Endothelial cell of umbilical vein (primary cell): ENCODE results near the gene PDE10A. TPM values are rescaled to one million over a fixed set of nuclear protein-coding genes. Genes with fewer than 3 reads are reported as not detected.

Experiments
- BruUV-seq: library from RNA; stranded (reverse); fragments of 400-500 nt; replicated peaks from 2 replicates; lab custom pipeline; 2021; lab: Mats Ljungman, UMichigan
- CTCF ChIA-PET: fragments of 300-600, 350-600 bp; sonication (Branson Sonifier 250); formaldehyde crosslinking; loops from one replicate; lab custom pipeline; 2021; ENCODE audit warnings: antibody characterized with exemption, inconsistent platforms; lab: Charles Lee
- POLR2A ChIA-PET: fragments of 300-600, 350-600 bp; sonication (Branson Sonifier 250); formaldehyde crosslinking; loops from one replicate; lab custom pipeline; 2021; ENCODE audit warnings: antibody characterized with exemption, inconsistent platforms; lab: Charles Lee
- DNase-seq: peaks from one replicate; pipeline ENCODE4 v3.0.0-alpha.2; 2011; ENCODE audit warnings: low read depth, low spot score
- FAIRE-seq: peaks from 2 replicates; lab custom pipeline; 2011; peaks lifted over from hg19 to GRCh38; lab: Jason Lieb, UNC
- H2AFZ ChIP-seq: 2 replicates; pipeline ENCODE4 v1.6.0; 2012; ENCODE audit warnings: low read depth, low read length, control low read depth, inconsistent platforms
- H3K27ac ChIP-seq: 2 replicates; pipeline ENCODE4 v1.5.1; 2011; ENCODE audit warnings: low read depth, mild to moderate bottlenecking, control low read depth, low read length, moderate library complexity; ENCODE audit not compliant: insufficient read depth
- H3K27me3 ChIP-seq, 2 experiments: 2 replicates each; pipeline versions ENCODE4 v1.6.0 to v1.6.1; 2011; ENCODE audit warnings: low read length in 2 of 2, mixed read lengths in 1 of 2; ENCODE audit not compliant: control insufficient read depth in 2 of 2, insufficient read depth in 2 of 2
- H3K36me3 ChIP-seq, 2 experiments: 2 replicates in 1 of 2; 3 replicates in 1 of 2; pipeline ENCODE4 v1.5.1; 2011; ENCODE audit warnings: low read length in 2 of 2, mild to moderate bottlenecking in 1 of 2, moderate library complexity in 1 of 2; ENCODE audit not compliant: control insufficient read depth in 2 of 2, insufficient read depth in 2 of 2; ENCODE audit errors: extremely low read depth in 1 of 2
- H3K4me1 ChIP-seq: 3 replicates; pipeline ENCODE4 v1.5.1; 2011; ENCODE audit warnings: mild to moderate bottlenecking, low read length; ENCODE audit not compliant: control insufficient read depth, insufficient read depth; ENCODE audit errors: extremely low read depth
- H3K4me2 ChIP-seq: 2 replicates; pipeline ENCODE4 v1.6.1; 2011; ENCODE audit warnings: low read length, control low read depth, mixed read lengths; ENCODE audit not compliant: insufficient read depth
- H3K4me3 ChIP-seq, 3 experiments: fragments of 200-600 bp in 1 of 3; sonication (generic), shearing (Covaris generic) in 1 of 3; replicated peaks in 1 of 3; 2 replicates each; pipeline ENCODE4 v1.5.1; 2011 to 2016; ENCODE audit warnings: control low read depth in 3 of 3, low read length in 3 of 3, mild to moderate bottlenecking in 2 of 3, inconsistent platforms in 1 of 3, low read depth in 1 of 3, moderate library complexity in 1 of 3; ENCODE audit not compliant: insufficient read depth in 1 of 3
- H3K79me2 ChIP-seq: 2 replicates; pipeline ENCODE4 v1.6.0; 2012; ENCODE audit warnings: low read length, inconsistent platforms; ENCODE audit not compliant: control insufficient read depth, insufficient read depth
- H3K9ac ChIP-seq: replicated peaks from 2 replicates; pipeline ENCODE3; 2011; ENCODE audit warnings: low read length, control low read depth; ENCODE audit not compliant: insufficient read depth; ENCODE audit errors: extremely low read depth
- H3K9me1 ChIP-seq: replicated peaks from 3 replicates; pipeline ENCODE4 v1.6.0; 2011; ENCODE audit warnings: mild to moderate bottlenecking, low read length; ENCODE audit not compliant: control insufficient read depth, insufficient read depth; ENCODE audit errors: extremely low read depth
- H3K9me3 ChIP-seq: replicated peaks from 2 replicates; pipeline ENCODE4 v1.5.1; 2012; ENCODE audit warnings: low read length, inconsistent platforms; ENCODE audit not compliant: control insufficient read depth, insufficient read depth
- H4K20me1 ChIP-seq: replicated peaks from 2 replicates; pipeline ENCODE3; 2011; ENCODE audit warnings: mild to moderate bottlenecking, low read length; ENCODE audit not compliant: control insufficient read depth, insufficient read depth; ENCODE audit errors: extremely low read depth
- CTCF ChIP-seq, 2 donors: IDR thresholded peaks; 1 replicate in 1 of 2; 2 replicates in 1 of 2; pipeline ENCODE4 v1.5.1; 2011; ENCODE audit warnings: low read length in 2 of 2, mild to moderate bottlenecking in 2 of 2, moderate library complexity in 2 of 2, control low read depth in 1 of 2, inconsistent platforms in 1 of 2, low read depth in 1 of 2; ENCODE audit not compliant: insufficient read depth in 1 of 2; ENCODE audit errors: extremely low read depth in 1 of 2
- EZH2 ChIP-seq: IDR thresholded peaks from 2 replicates; pipeline ENCODE4 v1.6.1; 2012; ENCODE audit warnings: borderline replicate concordance, low read depth, mild to moderate bottlenecking, moderate library complexity, low read length, inconsistent platforms; ENCODE audit not compliant: severe bottlenecking
- FOS ChIP-seq: IDR thresholded peaks from 2 replicates; pipeline ENCODE4 v1.6.1; 2011; ENCODE audit warnings: mild to moderate bottlenecking, low read length, moderate library complexity, borderline replicate concordance; ENCODE audit not compliant: insufficient read depth
- GATA2 ChIP-seq: IDR thresholded peaks from 2 replicates; pipeline ENCODE4 v1.7.0; 2011; ENCODE audit warnings: low read depth, mild to moderate bottlenecking, moderate library complexity, mixed read lengths, low read length; ENCODE audit not compliant: insufficient read length, insufficient read depth
- JUN ChIP-seq: IDR thresholded peaks from 2 replicates; pipeline ENCODE4 v1.6.1; 2011; ENCODE audit warnings: borderline replicate concordance, low read depth; ENCODE audit not compliant: insufficient read length, insufficient read depth
- MAX ChIP-seq: IDR thresholded peaks from 2 replicates; pipeline ENCODE4 v1.6.1; 2011; ENCODE audit not compliant: insufficient read depth, insufficient read length
- MYC ChIP-seq: IDR thresholded peaks from one replicate; pipeline ENCODE4 v1.6.1; 2011; ENCODE audit warnings: mild to moderate bottlenecking, low read depth, low read length
- POLR2A ChIP-seq: IDR thresholded peaks from 2 replicates; pipeline ENCODE4 v1.6.1; 2012; ENCODE audit warnings: low read depth, mild to moderate bottlenecking, control low read depth, low read length
- POLR2AphosphoS5 ChIP-seq: IDR thresholded peaks from 2 replicates; pipeline ENCODE4 v1.6.1; 2012; ENCODE audit warnings: low read depth, mild to moderate bottlenecking, control low read depth, low read length, moderate library complexity; ENCODE audit not compliant: insufficient read depth
- dilution Hi-C: fragments of 300-500 bp; cut with MboI; formaldehyde crosslinking; loops from one replicate; pipeline ENCODE4 v1.15.0; 2019; ENCODE audit warnings: low sequenced_read_pairs; ENCODE audit not compliant: extremely low pct_ligation_motif_present
- intact Hi-C: fragments of 100-400 bp; cut with micrococcal nuclease; formaldehyde crosslinking; loops from one replicate; pipeline ENCODE4 v1.10.0; 2022
- polyA plus RNA-seq, 4 experiments: library from polyadenylated mRNA; depleted of rRNA in 3 of 4; stranded (reverse) in 3 of 4; unstranded in 1 of 4; fragments of >200 nt; gene quantifications; 2 replicates each; pipeline versions ENCODE4 v1.2.1 to v1.2.3, GENCODE V29; 2011 to 2012; ENCODE audit warnings: missing spikeins in 1 of 4
- total RNA-seq: library from RNA; stranded (reverse); gene quantifications from 2 replicates; pipeline ENCODE4 v1.2.3, GENCODE V29; 2021

PDE10A gene
- total and polyA plus RNA-seq, 2 donors (not counting 3 experiments of a cell fraction or from before 2014, with no cell fraction given) = 0.86 to 2.9 TPM

- H3K79me2 ChIP-seq = no peaks in the 10 kb centered on the region
- ChIA-PET CTCF (no interaction called here), POLR2A (no interaction called here)
- H4K20me1 ChIP-seq = no peaks in the 10 kb centered on the region
- TF ChIP-seq EZH2 (no peak), GATA2 (no peak), POLR2AphosphoS5 (no peak), JUN (no peak)
- H2AFZ ChIP-seq = no peak overlapping the region
- dilution Hi-C loops = no loop called here
- FAIRE-seq (no peak), DNase-seq (no peak)
- intact Hi-C loops = no loop called here
- H3K9me1 ChIP-seq = no peaks in the 10 kb centered on the region
- H3K9me3 ChIP-seq = no peaks in the 10 kb centered on the region
- H3K9ac ChIP-seq = no peak overlapping the region
- H3K4me3 ChIP-seq = no peak overlapping the region
- no peaks in the 10 kb centered on the region for H3K4me1 ChIP-seq
- H3K36me3 ChIP-seq = no peaks in the 10 kb centered on the region
- no TSS peak for BruUV-seq
- H3K27me3 ChIP-seq = no peaks in the 10 kb centered on the region
- H3K27ac ChIP-seq = no peak overlapping the region
- no peak overlapping the region for H3K4me2 ChIP-seq
Observed at GRCh38 chr6:165545806-165546205, 117.2 kb downstream of the PDE10A start.

GRCh38 chr6:165543781-165544180, 119.3 kb downstream of the PDE10A start:
- Histone ChIP-seq H3K4me2 (no peak overlapping the region), H3K4me1 (no peaks in the 10 kb centered on the region), H3K79me2 (no peaks in the 10 kb centered on the region), H3K36me3 (no peaks in the 10 kb centered on the region), H3K27ac (no peak overlapping the region), H2AFZ (no peak overlapping the region), H3K27me3 (no peaks in the 10 kb centered on the region), H4K20me1 (no peaks in the 10 kb centered on the region), H3K9ac (no peak overlapping the region), H3K9me1 (no peaks in the 10 kb centered on the region), H3K4me3 (no peak overlapping the region), H3K9me3 (no peaks in the 10 kb centered on the region)
- no peak for DNase-seq
- ChIA-PET CTCF (no interaction called here), POLR2A (no interaction called here)
- intact Hi-C loops (no loop called here), dilution Hi-C loops (no loop called here)
- BruUV-seq = no TSS peak
- TF ChIP-seq MYC (no peak), POLR2A (no peak), POLR2AphosphoS5 (no peak), GATA2 (no peak), CTCF (IDR thresholded peaks at IDR 0.05; ENCODE audit: extremely low read depth in 1 of 2, insufficient read depth in 1 of 2, low read depth in 1 of 2, low read length in 2 of 2) (no peak), FOS (no peak), EZH2 (no peak), MAX (no peak), JUN (no peak)
- no peak for FAIRE-seq
